ENCODE data around the gene CD53.

DNA sequence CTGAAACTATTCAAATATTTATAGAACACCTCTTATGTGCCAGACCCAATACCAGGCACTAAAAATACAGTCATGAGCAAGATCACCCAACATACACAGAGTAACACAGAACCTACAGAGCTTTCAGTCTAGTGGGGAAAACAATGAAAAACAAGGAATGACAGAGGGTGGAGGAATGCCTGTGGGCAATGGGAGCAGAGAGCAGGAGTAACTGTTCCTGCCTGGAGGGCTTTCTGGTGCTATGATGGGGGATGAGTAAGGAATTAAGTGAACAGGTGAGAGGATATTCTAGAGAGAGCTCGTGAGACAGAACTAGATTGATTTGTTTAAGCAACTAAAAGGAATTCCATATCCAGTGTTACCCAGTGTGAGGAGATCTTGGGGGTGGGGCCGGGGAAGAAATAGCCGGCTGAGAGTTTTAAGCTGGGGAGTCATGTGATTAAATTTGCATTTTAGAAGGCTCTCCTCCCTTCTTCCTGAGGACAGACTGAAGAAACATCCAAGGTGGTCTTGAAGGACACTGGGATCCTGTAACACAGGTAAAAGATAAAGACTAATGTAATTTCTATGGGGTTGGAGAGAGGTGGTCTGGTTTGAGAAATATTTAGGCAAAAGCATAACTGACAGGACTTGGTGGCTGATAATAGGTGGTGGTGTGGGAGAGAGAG, 2.1 kb upstream of the CD53 start:
- TF ChIP-seq CTCF (conservative IDR thresholded peaks at IDR 0.05; ENCODE audit: low read length) (no peak), EZH2phosphoT487 (IDR thresholded peaks at IDR 0.05; ENCODE audit: borderline replicate concordance, low read depth, low read length) (no peak)
